ENCODE data around the gene XAGE5.

GRCh38 chrX:52830551-52830950, 19.5 kb downstream of the XAGE5 start:
- TF ChIP-seq ZNF138 (tag by site-specific recombination; IDR thresholded peaks at IDR 0.05; ENCODE audit: borderline replicate concordance) (no peak), ZNF292 (tag by site-specific recombination; IDR thresholded peaks at IDR 0.05; ENCODE audit: borderline replicate concordance, low read depth) (no peak), ZSCAN18 (tag by site-specific recombination; IDR thresholded peaks at IDR 0.05) (no peak), PRDM1 (tag by site-specific recombination; IDR thresholded peaks at IDR 0.05) (no peak), ZSCAN23 (tag by site-specific recombination; IDR thresholded peaks at IDR 0.05) (no peak), CTCF (tag by site-specific recombination; IDR thresholded peaks at IDR 0.05) (no peak), ZBTB8A (tag by site-specific recombination; IDR thresholded peaks at IDR 0.05) (no peak), ZBTB26 (tag by site-specific recombination; optimal IDR thresholded peaks at IDR 0.05) (no peak), SALL2 (tag by site-specific recombination; IDR thresholded peaks at IDR 0.05; ENCODE audit: borderline replicate concordance) (no peak), ZNF624 (tag by site-specific recombination; IDR thresholded peaks at IDR 0.05) (no peak), ZNF488 (tag by site-specific recombination; IDR thresholded peaks at IDR 0.05) (no peak), ZNF585B (tag by site-specific recombination; IDR thresholded peaks at IDR 0.05) (no peak)
